Measurements from ENCODE around the gene USP28.
A peak's percentile ranks its signal among the peaks of the same experiment; 100 is the strongest.
"Not testable (repeated sequence)": the region's sequence is repeated elsewhere in the genome, so short reads cannot be mapped to it uniquely, and the experiment has no call there.

The USP28 gene

DNA sequence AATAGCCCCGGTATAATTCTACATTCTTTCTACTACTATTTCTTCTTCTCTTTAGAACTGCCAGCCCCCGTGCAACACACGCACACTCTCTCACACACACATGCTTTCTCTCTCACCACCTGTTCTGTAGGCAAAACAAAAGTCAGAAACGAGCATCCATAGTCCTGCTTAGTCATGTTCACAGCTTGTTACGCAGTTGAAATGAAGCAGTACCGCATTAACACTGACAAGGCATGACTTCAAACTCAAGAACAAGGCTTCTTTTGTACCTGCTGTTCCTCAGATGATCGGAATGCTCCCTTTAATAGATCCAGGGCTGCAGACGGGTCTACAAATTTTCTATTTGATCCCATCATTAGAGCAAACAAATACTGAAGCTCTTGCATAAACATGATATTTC lies 42.2 kb downstream of the USP28 start:
- DNase-seq = no peak

GRCh38 chr11:113831314-113831713 lies 44.1 kb downstream of the USP28 start:
- DNase-seq = no peak

DNA sequence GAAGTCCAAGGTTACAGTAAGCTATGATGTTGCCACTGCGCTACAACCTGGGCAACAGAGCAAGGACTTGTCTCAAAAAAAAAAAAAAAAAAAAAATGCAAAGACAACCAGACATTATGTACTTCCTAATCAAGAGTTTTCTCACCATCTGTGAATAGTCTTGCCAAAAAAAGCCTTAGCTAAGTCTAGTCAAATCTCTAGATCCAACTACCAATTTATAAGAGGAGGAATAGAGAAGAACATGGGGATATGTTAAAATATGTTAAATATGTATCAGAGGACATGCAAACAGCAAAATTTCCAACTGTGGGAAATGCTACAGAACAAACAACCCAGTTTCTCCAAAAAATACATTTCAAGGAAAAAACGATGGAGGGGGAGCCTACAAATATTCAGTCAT lies 45.6 kb downstream of the USP28 start:
- no peak for DNase-seq

DNA sequence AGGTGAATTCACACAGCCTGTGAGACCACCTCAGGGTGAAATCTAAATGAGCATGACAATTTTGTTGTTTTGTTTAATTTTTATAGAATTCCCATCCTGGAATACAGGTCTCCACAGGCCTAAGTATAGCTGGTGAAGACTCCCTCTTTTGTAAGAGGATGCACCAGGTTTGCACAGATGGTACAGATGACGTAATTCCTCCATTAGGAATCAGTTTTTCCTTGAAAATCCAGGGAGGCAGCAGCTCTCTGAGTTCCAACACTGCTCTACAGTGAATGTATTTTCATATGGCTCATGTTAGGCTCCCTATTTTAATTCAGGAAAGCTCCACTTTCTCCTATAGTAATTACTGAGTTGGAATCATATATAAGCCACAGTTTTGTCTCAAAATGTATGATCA lies 47.2 kb downstream of the USP28 start:
- DNase-seq = no peak

GRCh38 chr11:113827477-113827876 lies 47.9 kb downstream of the USP28 start:
- no peak for DNase-seq

- DNase-seq = no peak
Observed at GRCh38 chr11:113818426-113818825, 56.9 kb downstream of the USP28 start.

DNA sequence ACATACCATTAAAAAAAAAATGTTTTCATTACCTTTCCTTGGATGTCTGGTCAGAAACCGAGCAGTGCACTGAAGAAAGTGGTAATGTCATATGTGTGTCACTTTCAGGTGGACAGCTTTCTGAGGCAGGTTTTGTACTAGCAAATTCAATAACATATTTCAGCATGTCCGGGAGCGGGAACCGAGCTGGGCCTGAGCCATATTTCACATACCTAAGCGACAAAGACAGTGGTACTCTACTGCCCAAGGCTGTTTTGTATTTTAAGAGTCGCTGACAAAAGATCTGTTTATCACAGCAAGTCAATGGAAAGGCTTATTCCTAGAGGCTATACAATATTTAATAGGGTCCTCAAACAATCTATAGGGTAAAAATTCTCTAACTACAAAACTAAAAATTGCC lies 57.7 kb downstream of the USP28 start:
- DNase-seq = no peak

GRCh38 chr11:113817162-113817561 lies 58.2 kb downstream of the USP28 start:
- DNase-seq = no peak

GRCh38 chr11:113814181-113814580 lies 61.2 kb downstream of the USP28 start:
- DNase-seq = no peak

DNA sequence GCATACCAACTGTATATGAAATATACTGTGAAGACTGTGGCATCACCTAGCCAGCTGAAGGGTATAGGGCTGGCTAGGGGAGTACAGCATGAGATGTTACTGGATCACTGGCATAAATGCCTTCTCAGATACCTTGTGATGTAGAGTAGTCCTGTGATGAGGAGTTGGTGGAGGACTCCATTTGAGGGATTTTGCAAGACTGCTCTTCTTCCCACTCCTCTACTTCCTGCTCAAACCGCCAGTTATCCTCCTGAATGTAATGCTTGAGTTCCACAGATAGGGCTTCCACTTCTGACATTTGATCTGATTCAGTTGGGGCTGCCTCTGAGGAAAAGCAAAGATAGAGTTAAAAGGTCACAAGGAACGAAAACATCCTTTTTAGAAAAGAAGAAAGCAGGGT lies 66.4 kb downstream of the USP28 start:
- DNase-seq = no peak

DNA sequence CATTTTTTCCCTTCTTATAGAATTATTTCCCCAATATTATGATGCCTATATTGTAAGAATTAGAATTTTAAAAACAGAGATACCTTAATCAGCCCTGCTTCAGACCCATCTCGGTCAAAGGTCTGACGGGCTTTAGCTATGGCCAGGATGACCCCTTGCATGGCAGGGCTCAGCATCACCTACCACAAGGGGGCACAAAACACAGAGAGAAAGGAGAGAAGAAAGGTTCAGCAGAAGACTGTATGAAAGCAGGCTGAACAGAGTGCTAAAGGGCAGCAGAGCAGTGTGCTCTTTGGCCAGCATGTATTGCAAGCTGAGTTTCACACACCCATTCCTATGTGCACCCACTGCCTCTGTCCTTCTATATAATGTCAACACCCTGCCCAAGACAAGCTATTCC lies 69.0 kb downstream of the USP28 start:
- no peak for DNase-seq

DNA sequence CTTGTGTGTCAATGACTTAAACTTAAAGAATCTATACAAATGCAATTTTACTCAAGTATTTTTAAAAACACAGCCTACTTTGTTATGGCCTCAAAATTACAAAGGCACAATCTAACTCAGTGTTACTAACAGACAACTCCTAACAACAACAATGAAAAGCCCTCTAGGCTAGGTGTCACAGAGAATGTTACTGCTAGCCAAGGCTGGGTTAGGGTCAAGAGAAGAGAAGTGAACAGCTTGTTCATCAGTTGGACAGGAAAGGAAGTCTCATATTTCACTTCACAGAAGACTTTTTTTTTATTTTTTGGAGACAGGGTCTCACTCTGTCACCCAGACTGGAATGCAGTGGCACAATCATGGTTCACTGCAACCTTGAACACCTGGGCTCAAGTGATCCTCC lies 69.7 kb downstream of the USP28 start:
- no peak for DNase-seq

- DNase-seq = no peak
Observed at GRCh38 chr11:113802621-113803020, 72.8 kb downstream of the USP28 start.

DNA sequence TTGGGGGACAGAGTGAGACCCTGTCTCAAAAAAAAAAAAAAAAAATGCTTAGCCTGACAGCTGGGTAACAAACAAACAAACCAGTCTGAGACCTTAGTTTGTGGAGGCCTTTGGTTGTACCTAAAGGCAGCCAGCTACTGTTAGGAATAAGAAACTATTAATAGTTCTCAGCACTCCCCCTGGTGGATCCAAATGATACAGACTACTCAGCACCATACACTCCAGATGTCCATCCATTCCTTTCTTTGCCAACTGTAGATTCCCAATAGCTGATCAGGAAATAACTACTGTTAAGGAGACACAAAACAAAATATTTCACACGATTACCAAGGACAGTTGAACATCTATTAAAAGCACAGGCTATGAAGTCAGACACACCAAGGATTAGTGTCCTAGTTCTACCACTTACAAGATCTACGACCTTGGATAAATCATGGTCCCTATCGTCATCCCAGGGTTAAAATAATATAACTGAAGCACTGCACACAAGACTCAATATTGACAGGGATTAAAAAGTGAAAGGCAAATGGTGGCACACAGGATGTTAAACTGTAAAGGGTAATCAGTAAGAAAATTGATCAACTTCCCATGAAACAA lies 78.6 kb downstream of the USP28 start:
- no peak for DNase-seq

DNA sequence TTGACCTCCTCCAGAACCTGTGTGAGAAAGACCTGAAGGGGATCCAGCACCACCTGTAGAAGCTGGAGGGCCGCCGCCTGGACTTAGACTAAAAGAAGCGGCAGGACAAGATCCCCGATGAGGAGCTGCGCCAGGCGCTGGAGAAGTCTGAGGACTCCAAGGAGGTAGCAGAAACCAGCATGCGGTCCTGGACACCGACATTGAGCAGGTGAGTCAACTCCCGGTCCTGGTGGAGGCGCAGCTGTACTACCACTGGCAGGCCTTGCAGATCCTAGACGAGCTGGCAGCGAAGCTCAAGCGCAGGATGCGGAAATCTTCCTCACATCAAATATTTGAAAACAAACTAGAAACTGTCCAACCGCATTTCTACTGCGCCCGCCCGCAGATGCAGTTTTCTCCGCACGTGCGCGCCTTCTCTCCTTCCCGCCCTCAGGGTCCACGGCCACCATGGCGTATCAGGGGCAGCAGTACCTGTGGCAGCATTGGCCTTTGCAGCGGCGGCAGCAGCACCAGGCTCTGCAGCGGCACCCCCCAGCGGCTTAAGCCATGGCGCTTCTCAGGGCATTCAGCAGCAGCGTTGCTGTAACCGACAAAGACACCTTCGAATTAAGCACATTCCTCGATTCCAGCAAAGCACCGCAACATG lies 85.6 kb downstream of the USP28 start:
- DNase-seq = no peak

DNA sequence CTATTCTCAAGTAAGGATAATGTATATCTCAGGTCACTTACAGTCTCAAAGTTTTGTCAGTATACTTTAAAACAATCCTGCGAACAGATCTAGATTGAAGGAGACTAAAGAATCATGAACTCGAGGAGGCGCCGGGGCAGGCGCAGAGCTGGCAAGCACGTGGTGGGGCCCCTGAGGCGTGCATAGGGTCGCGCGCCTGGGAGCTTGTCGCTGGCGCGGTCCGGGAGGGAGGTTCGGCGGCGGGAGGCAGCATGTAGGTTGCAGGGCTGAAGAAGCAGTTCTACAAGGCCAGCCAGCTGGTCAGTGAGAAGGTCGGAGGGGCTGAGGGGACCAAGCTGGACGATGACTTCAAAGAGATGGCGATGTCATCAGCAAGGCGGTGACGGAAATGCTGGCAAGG lies 86.4 kb downstream of the USP28 start:
- not testable (repeated sequence) for DNase-seq

DNA sequence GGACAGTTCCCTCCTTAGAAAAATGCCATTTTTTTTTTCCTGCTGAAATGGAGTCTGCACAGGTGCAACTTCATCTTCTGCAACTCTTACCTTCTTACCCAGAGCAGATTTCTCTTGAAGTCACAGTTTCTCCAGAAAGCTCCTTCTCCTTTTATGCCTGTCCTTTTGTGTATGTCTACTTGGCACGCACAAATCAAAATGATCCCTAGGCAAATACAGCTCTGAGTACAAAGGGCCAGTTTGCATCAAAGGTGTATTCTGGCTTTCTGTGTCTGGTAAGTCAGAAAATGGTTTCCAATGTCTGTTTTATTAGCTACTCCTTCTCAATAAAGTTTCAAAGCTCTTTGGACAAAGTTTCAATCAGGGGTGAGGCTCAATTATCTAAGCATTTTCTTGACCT lies 93.2 kb downstream of the USP28 start:
- DNase-seq = no peak

GRCh38 chr11:113781682-113782081 lies 93.7 kb downstream of the USP28 start:
- no peak for DNase-seq

DNA sequence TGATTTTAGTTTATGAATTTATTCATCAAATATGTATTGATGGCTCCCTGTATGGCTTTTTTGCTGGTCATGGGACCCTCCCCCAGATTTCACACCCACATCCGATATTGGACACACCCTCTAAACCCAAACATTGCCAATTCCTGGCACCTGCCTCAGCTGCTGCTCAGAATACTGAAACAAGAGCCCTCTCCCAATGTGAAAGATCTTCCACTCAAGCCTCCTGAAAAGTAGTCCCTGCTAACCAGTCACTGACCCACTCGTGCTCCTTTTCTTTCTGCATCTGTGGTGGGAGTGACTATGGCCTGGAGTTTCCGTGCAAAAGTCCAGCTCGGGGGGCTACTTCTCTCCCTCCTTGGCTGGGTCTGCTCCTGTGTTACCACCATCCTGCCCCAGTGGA lies 95.9 kb downstream of the USP28 start, which contains the start of gene CLDN25:
TSS of gene CLDN25 (plus strand) at position 301 of the 400 bp plus-strand sequence. CDS start at position 301, 0 bp downstream.
- DNase-seq = no peak

DNA sequence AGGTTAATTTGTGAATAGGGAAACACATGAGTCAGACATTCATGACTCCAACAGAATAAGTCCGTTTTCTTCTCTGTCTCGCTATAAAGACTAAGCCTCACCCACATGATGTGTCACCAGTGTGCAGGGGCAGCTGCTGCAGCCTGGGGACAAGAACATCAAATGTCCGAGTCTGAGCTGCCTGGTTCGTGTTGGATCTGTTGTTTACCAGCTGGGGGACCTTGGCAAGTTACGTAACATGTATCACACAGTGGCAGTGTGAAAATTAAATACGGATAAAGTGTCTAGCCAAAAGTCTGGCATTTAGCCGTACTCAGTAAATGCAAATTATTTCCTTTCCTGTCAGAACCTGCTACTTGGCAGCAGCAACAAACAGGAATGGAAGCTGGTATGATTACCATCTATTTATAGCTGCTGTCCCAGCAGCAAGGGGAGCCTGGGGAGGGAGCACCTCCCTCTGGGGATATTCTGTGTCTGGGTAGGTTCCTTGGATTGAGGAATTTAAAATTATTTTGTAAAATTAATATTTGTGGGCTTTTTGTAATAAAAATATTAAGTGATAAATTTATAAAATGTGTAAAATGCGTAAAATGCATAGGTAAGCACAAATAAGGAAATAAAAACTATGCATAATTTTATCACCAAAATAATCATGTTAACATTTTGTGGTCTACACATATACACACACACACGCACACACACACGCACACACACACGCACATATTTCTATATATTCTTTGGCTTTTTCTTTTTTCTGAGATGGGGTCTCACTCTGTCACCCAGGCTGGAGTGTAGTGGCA lies 97.1 kb downstream of the USP28 start:
- DNase-seq = no peak

DNA sequence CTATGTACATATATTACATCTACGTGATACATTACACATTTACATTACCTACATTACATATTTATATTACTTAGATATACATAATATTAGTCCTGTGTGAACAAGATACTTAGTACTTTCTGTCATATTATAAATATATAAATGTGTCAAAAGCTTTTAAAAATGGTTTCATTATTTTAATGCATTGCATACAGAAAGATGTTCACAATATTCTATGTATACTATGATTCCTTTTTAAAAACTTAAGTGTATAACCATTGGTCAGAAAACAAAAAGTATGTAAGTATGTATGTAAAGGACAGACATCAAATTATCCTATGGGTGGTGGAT lies 101.2 kb downstream of the USP28 start:
- no peak for DNase-seq

DNA sequence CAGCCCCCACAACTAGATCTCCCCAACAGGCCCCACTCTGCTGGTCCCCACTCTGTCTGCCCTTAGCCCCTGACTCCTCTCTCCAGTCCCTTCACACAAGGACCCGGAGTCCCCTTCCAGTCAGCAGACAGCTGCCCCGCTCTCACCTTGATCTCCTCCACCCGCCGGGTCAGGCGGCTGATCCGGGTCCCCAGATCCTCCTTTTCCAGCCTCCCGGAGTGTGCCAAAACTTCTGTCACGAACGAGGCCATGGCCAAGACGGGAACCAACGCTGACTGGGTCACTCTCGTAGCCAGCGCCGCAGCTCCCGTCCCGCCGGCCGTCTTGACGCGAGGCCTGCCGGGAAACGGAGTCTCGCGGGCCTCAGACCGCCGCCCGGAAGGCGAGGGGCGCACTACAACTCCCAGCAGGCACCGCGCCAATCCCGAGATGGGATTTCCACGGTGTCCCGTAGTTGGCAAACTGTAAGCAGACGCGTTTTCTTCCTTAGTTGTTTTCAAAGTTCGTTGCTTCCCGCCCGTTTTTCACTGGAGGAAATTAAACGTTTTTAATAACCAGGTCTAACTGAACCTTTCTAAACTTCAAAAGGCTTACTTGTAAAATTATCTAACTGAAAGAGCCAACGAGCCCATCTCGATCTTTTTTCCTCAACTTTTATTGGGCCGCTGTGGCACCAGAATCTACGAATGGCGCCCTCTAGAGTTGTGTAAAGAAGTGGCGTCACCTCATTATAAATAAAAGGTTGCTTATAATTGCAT lies 101.8 kb downstream of the USP28 start, which contains the start of gene ZW10:
TSS of gene ZW10 (minus strand) at position 277 of the 758 bp plus-strand sequence. CDS start at position 251, 26 bp downstream.
- DNase-seq = peak; percentile 91

DNA sequence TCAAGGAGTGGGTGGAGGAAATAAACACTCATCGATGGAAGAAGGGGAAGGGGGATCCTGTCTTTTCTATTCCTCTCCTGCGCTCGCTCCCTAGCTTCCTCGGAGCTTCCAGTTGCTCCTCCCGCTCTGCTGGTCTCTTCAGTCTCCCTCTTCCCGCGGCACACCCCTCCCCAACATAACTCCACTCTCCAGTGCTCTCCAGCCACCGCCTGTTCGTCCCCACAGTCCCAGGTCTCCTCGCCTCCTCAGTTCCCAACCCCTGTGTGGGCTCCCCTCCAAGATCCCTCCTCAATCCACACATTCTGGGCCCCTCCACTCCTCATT lies 102.3 kb downstream of the USP28 start:
- DNase-seq = no peak

GRCh38 chr11:113771964-113772363 lies 103.4 kb downstream of the USP28 start:
- no peak for DNase-seq
